RPMI8226 (cell line): ENCODE measurements around the gene LRBA.
"Not testable (repeated sequence)": the region's sequence is repeated elsewhere in the genome, so short reads cannot be mapped to it uniquely, and the experiment has no call there.

ENCODE experiments used
- DNase-seq: peaks from one replicate; pipeline ENCODE4 v3.0.0-alpha.2; 2015

The LRBA gene

DNA sequence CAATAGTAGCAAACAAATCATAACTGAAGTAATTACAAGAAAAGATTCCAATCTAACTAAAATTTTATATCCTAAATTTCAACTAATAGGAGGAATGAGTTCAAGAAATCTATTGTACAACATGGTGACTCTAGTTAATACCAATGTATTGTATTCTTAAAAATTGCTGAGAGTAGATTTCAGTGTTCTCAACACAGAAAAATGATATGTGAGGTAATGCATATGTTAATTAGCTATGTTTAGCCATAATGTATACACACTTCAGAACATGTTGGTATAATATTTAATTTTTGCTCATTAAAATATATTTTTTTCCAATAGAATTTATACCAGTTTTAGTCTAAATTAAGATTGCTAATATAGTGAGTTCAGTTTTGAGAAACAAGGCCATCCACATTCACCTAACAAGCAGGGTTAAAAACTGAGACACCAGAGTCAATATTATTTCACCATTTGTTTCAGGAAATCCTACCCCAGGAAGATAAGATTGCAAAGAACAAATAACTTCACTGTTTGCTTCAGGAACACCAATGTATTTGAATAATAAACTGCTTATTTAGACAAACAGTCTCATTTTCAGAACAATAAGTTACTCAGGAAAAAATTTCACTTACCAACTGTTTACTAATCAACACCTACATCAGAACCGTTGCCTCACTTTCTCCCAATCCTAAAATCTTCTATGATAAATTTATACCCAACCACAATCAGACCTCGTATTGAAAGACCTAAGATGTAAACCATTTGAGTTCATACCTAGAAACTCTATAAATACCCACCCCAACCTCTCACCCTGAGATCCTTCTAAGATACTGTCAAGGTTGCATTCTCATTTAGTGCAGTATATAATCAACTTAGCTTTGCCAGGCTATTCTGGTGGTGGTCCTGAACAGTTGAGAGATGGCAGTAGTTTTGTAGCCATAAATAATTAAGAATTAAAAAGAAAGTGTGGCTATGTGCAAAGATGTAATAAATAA lies 300.3 kb downstream of the LRBA start:
- no peak for DNase-seq

GRCh38 chr4:150713251-150713650 lies 301.8 kb downstream of the LRBA start:
- no peak for DNase-seq

GRCh38 chr4:150710770-150711375 lies 304.2 kb downstream of the LRBA start:
- no peak for DNase-seq

GRCh38 chr4:150708004-150708403 lies 307.1 kb downstream of the LRBA start:
- DNase-seq, result no peak

GRCh38 chr4:150699599-150699998 lies 315.5 kb downstream of the LRBA start:
- DNase-seq, result no peak

- DNase-seq, result no peak
Observed at GRCh38 chr4:150695162-150695561, 319.9 kb downstream of the LRBA start.

DNA sequence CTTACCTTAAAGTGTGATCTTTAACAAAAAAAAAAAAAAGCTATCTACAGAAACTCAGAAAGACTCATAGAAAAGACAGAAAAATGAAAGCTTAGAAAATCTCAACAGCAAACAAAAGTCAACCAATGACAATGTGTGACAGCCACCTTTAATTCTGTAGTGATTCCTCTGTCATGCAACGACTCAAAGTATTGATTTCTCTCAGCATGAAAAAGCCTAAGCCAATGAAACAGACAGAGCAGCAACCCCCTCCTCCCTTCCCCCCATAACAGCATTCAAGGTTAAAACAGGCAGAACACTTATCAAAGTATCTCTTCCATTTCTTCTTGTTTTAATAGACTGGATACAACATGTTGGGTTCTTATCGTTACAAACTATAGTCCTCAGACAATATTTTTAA lies 320.6 kb downstream of the LRBA start:
- no peak for DNase-seq

GRCh38 chr4:150683775-150684350 lies 331.2 kb downstream of the LRBA start:
- DNase-seq, result no peak

DNA sequence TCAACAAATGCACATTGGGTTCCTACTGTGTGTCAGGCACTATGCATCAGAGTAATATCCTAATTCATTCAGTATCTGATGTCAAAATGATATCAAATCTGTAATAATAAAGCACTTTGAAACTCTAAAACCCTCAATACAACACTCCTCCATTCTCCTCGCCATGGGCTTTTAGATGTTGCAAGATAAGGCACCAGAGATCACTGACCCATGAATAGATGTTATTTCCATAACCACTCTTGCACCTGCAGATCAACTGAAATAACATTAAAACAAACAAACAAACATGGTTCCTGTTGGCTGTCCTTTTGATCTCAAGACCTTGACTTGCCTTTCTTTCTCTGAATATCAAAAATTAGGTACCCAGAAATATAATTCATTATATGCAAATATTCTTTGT lies 333.0 kb downstream of the LRBA start:
- DNase-seq, result no peak

GRCh38 chr4:150681063-150681462 lies 334.0 kb downstream of the LRBA start:
- DNase-seq, result no peak

GRCh38 chr4:150680651-150681050 lies 334.4 kb downstream of the LRBA start:
- DNase-seq, result no peak

- DNase-seq, result no peak
Observed at GRCh38 chr4:150679765-150680343, 335.2 kb downstream of the LRBA start.

DNA sequence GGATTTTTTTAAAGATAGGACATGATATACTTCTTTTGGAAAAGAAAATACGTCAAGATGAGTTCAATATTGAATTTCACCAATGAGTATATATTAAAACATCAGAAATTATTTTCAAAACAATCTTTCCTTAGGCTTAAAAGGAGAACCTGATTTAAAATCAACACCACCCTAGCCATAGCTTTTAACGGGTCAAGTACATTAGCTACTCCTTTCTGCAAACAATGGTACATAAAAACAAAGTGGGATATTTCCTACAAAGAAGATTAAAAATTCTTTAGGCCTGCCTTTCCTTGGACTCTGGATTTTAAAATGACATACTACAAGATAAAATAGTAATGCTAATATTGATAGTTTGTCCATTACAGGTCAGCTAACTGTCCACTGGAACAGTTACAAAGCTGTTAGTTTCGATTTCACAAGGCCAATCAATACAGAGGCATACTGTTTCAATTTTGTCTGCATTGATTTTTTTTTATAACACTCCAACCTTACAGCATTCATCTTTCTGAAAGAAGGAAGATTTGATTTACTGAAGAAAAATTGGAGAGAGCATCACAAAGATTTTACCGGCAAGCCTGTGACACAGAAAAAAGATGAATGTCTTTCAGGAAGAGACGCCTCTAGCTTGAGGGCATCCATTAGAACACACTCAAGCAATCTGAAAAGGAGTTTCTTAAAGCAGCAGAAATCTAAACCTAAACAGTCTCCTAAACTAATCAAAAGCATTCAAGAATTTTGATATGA lies 335.9 kb downstream of the LRBA start:
- DNase-seq, result no peak

- no peak for DNase-seq
Observed at GRCh38 chr4:150673793-150674192, 341.3 kb downstream of the LRBA start.

- no peak for DNase-seq
Observed at GRCh38 chr4:150668824-150669223, 346.3 kb downstream of the LRBA start.

DNA sequence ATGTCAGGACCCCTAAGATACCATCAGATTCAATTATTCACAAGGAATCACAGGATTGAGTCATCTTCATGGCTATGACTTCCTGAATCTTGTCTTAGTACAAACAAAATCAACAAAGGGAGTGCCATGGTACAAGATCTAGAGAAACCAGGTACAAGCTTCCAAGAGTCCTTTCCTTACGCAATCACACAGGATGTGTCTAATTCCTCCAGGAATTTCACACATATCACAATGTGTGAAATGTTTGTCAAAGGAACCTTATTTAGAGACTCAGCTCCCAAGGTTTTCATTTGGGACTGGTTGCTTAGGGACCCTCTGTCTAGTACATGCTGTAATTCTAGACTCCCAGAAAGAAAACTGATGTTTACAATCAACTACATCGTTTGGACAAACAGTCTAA lies 350.1 kb downstream of the LRBA start:
- no peak for DNase-seq

DNA sequence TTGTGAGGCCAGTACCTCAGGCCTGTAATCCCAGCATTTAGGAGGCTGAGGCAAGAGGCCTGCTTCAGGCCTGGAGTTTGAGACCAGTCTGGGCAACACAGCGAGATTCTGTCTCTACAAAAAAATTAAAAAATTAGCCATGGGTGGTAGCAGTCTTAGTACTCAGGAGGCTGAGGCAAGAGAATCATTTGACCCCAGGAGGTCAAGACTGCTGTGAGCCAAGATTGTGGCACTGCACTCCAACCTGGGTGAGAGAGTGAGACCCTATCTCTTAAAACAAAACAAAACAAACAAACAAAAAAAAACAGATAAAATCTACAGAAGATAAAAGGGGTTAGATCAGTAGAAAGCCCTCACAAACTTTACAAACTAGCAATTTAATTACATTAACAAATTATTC lies 352.4 kb downstream of the LRBA start:
- DNase-seq, result no peak

GRCh38 chr4:150661551-150661950 lies 353.5 kb downstream of the LRBA start:
- DNase-seq, result not testable (repeated sequence)

GRCh38 chr4:150658258-150658657 lies 356.8 kb downstream of the LRBA start:
- not testable (repeated sequence) for DNase-seq

DNA sequence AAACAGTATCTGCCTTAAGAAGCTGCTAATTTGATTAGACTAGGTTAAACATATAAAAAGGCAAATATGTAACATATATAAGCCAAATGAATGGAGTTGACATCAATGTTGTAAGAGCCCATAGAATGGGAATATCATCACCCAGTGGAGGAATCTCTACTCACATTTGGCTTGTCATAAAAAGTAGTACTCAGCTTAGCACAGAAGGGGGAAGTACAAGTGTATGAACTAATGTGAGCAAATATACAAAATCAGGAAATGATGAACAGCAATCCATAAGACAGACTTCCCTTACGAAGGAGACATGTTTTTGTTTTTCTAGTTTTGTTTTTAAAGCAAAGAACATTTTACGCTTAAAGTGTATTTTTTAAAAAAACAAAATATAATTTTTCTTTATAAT lies 358.2 kb downstream of the LRBA start:
- no peak for DNase-seq

- no peak for DNase-seq
Observed at GRCh38 chr4:150650751-150651150, 364.3 kb downstream of the LRBA start.

GRCh38 chr4:150648123-150648522 lies 367.0 kb downstream of the LRBA start:
- no peak for DNase-seq

GRCh38 chr4:150647008-150647407 lies 368.1 kb downstream of the LRBA start:
- DNase-seq, result no peak
